ENCODE measurements around the gene HSF2BP.

GRCh38 chr21:43648171-43648570 is 11.1 kb downstream of the HSF2BP start:
- no peak for TF ChIP-seq REST (IDR thresholded peaks at IDR 0.05; ENCODE audit: low read depth)
- no peak for TF ChIP-seq MAX (IDR thresholded peaks at IDR 0.05)
- TF ChIP-seq RAD21 (IDR thresholded peaks at IDR 0.05; ENCODE audit: low read depth), result no peak
- TF ChIP-seq TEAD4 (IDR thresholded peaks at IDR 0.05), result no peak
- no peak for TF ChIP-seq ZBTB7A (IDR thresholded peaks at IDR 0.05; ENCODE audit: low read depth)
- no peak for TF ChIP-seq CREB1 (IDR thresholded peaks at IDR 0.05; ENCODE audit: low read depth)
- no peak for TF ChIP-seq CEBPB (IDR thresholded peaks at IDR 0.05)
- TF ChIP-seq YY1 (IDR thresholded peaks at IDR 0.05; ENCODE audit: low read depth), result no peak
- TF ChIP-seq USF1 (IDR thresholded peaks at IDR 0.05), result no peak
- no peak for TF ChIP-seq EGR1 (IDR thresholded peaks at IDR 0.05)
- no peak for TF ChIP-seq FOXM1 (IDR thresholded peaks at IDR 0.05; ENCODE audit: borderline replicate concordance, low read depth)

Measured in Ishikawa (cell line).